Measurements from ENCODE around the gene FAM114A1. TPM values are rescaled to one million over a fixed set of nuclear protein-coding genes. Genes with fewer than 3 reads are reported as not detected.

The FAM114A1 gene
- total RNA-seq, 1 donor from 2014 or later, result 11.3 TPM

DNA sequence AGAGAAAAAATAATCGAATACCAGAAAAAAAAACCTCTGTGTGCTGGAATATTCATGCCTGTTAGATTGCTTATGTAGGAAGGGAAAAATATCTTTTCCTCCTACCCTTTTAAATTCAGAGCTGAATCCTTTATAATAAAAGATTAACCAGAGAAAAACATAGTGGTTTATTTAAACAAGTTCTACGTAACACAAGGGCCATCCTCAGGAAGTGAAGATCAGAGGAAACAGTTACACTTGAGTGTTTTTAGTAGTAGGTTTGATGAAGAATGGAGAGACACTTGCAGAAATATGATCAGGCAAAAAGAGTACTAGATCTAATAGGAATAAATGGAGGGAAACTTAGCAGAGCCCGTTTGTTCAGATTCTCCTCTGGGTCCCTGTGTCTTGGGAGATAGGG lies 98.3 kb downstream of the FAM114A1 start:
- TF ChIP-seq, protein P1, sequence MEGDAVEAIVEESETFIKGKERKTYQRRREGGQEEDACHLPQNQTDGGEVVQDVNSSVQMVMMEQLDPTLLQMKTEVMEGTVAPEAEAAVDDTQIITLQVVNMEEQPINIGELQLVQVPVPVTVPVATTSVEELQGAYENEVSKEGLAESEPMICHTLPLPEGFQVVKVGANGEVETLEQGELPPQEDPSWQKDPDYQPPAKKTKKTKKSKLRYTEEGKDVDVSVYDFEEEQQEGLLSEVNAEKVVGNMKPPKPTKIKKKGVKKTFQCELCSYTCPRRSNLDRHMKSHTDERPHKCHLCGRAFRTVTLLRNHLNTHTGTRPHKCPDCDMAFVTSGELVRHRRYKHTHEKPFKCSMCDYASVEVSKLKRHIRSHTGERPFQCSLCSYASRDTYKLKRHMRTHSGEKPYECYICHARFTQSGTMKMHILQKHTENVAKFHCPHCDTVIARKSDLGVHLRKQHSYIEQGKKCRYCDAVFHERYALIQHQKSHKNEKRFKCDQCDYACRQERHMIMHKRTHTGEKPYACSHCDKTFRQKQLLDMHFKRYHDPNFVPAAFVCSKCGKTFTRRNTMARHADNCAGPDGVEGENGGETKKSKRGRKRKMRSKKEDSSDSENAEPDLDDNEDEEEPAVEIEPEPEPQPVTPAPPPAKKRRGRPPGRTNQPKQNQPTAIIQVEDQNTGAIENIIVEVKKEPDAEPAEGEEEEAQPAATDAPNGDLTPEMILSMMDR (conservative IDR thresholded peaks at IDR 0.05), result no peak
- Mint-ChIP-seq H3K4me3 (no peak overlapping the region), H3K36me3 (ENCODE audit: low read depth) (no peaks in the 10 kb centered on the region), H3K27me3 (ENCODE audit: low read depth) (no peaks in the 10 kb centered on the region), H3K27ac (ENCODE audit: unreplicated experiment) (peak overlapping the region; percentile 50), H3K4me1 (peaks cover 4% of the 10 kb centered on the region), H3K9me3 (peaks cover 8% of the 10 kb centered on the region)
- DNase-seq (ENCODE audit: low read depth, low spot score), result no peak

DNA sequence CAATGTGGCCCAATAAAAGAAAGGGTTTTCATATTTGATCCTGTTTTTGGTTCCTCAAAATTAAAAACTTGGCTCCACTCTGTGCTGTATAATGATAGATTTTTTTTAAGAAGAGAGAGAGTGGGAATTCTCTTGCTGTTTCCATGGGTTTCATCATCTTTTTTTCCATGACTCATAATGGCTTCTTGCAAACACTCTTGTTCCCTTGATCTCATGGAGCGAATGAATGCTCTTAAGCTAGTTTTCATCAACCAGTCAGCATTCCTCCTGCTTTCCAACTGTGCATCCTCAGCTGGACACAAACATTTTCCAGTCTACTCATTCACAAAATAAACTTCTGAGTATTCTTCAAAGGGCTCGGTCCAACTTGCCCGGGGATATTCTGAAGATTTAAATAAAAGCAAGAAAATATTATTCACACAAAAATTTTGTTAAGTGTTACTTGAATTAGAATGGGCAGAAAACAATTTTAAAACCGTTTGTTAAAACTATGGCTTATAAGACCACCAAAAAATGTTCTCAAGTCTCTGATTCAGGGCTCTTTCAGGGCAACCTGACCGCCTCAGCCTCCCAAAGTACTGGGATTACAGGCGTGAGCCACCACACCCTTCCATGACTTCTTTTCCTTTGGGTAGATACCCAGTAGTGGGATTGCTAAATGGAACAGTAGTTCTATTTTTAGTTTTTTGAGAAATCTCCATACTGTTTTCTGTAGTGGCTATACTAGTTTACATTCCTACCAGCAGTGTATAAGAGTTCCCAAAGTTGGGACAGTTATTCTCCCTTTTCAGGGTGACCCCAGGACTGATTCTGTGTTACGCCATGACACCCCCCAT lies 99.9 kb downstream of the FAM114A1 start:
- Mint-ChIP-seq H3K4me3 (no peak overlapping the region), H3K4me1 (peaks cover 4% of the 10 kb centered on the region), H3K36me3 (ENCODE audit: low read depth) (no peaks in the 10 kb centered on the region), H3K27me3 (ENCODE audit: low read depth) (no peaks in the 10 kb centered on the region), H3K9me3 (peaks cover 4% of the 10 kb centered on the region), H3K27ac (ENCODE audit: unreplicated experiment) (peak overlapping the region; percentile 46)
- no peak for DNase-seq (ENCODE audit: low read depth, low spot score)
- TF ChIP-seq, protein P1 (conservative IDR thresholded peaks at IDR 0.05), result no peak

DNA sequence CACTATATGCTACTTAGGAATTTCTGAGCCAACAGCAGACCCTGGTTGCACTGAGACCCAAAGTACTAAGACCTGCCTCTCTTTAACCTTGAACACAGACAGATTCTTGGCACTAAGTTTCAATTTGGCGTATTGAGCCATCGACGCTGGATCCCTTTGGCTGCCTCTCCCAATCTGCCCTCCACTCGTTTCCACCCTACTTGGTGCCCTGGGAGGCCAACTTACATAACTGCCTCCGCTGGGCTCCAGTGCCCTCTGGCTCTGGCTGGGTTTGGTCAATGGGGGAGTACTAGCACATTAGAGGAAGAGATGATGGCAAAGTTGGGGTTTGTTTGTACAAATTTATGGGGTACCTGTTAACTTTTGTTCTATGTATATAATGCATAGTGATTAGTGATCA lies 101.1 kb downstream of the FAM114A1 start:
- peaks cover 4% of the 10 kb centered on the region for H3K4me1 Mint-ChIP-seq
- no peak for DNase-seq (ENCODE audit: low read depth, low spot score)
- H3K27me3 Mint-ChIP-seq (ENCODE audit: low read depth), result no peaks in the 10 kb centered on the region
- H3K27ac Mint-ChIP-seq (ENCODE audit: unreplicated experiment), result no peak overlapping the region
- TF ChIP-seq, protein P1 (conservative IDR thresholded peaks at IDR 0.05), result no peak
- peaks cover 4% of the 10 kb centered on the region for H3K9me3 Mint-ChIP-seq
- H3K36me3 Mint-ChIP-seq (ENCODE audit: low read depth), result no peaks in the 10 kb centered on the region
- no peak overlapping the region for H3K4me3 Mint-ChIP-seq

DNA sequence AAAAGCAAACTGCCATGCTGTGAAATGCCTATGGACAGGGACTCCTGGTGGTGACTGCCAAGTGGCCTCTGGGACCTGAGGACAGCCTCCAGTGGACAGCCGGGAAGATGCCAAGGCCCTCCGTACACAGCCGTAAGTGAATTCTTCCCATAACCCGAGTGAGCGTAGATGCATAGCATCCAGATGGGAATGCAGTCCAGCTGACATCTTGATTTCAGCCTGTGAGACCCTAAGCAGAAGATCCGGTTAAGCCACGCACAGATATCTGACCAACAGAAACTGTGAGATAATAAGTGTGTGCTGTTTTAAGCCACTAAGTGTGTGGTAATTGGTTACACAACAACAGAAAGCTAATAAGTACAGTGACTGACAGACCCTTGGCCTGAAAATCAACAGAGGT lies 108.7 kb downstream of the FAM114A1 start:
- Mint-ChIP-seq H3K27ac (ENCODE audit: unreplicated experiment) (no peak overlapping the region), H3K36me3 (ENCODE audit: low read depth) (no peaks in the 10 kb centered on the region), H3K4me3 (no peak overlapping the region), H3K9me3 (no peaks in the 10 kb centered on the region), H3K27me3 (ENCODE audit: low read depth) (no peaks in the 10 kb centered on the region), H3K4me1 (no peaks in the 10 kb centered on the region)
- TF ChIP-seq, protein P1 (conservative IDR thresholded peaks at IDR 0.05), result no peak
- DNase-seq (ENCODE audit: low read depth, low spot score), result no peak

DNA sequence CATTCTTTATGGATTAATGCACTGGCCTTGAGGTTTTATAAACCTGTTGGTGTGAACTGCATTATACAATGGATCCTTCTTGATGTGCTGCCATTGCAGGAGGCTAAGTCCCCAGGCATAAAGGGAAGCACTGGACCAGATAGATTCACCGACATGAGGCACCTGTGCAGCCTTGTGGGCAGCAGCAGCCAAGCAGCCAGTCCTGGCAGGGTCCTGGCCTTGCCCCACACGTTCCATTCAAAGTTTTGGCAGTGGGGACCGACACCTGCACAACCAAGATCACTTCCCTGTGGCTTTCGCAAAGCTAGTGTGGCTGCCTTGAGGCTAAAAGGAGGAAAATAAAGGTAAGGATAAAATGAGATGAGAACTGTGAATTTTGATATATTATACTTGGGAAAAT lies 111.5 kb downstream of the FAM114A1 start:
- Mint-ChIP-seq H3K4me3 (no peak overlapping the region), H3K27me3 (ENCODE audit: low read depth) (no peaks in the 10 kb centered on the region), H3K27ac (ENCODE audit: unreplicated experiment) (no peak overlapping the region), H3K9me3 (no peaks in the 10 kb centered on the region), H3K4me1 (peaks cover 4% of the 10 kb centered on the region), H3K36me3 (ENCODE audit: low read depth) (no peaks in the 10 kb centered on the region)
- TF ChIP-seq, protein P1 (conservative IDR thresholded peaks at IDR 0.05), result no peak
- DNase-seq (ENCODE audit: low read depth, low spot score), result no peak
